K562 (cell line): ENCODE data around the gene CXCL12. TPM values are rescaled to one million over a fixed set of nuclear protein-coding genes. Genes with fewer than 3 reads are reported as not detected.

ENCODE experiments used
- ATAC-seq: fragments of 200-7000 bp; cut with Tn5 transposase; 3 replicates; pipeline ENCODE4 v1.9.1; 2020; ENCODE audit warnings: moderate library complexity
- BruUV-seq: library from RNA; stranded (reverse); fragments of 400-500 nt; replicated peaks from 2 replicates; lab custom pipeline; 2021; lab: Mats Ljungman, UMichigan
- CTCF ChIA-PET: fragments of 300-600 bp; formaldehyde crosslinking; extraction: SDS; loops from one replicate; lab custom pipeline; 2021; ENCODE audit warnings: low intra/inter-chr PET ratio; lab: Yijun Ruan, JAX
- POLR2A ChIA-PET: fragments of 300-600, 350-650 bp; sonication (Branson Sonifier 250); formaldehyde crosslinking; extraction: SDS; loops from one replicate; lab custom pipeline; 2021; ENCODE audit warnings: antibody characterized with exemption, inconsistent platforms; lab: Yijun Ruan, JAX
- DNase-seq, 4 experiments: peaks; one replicate each; pipeline versions ENCODE4 v3.0.0 to v3.0.0-alpha.2; 2011 to 2018; ENCODE audit warnings: low spot score in 3 of 4, mixed read lengths in 3 of 4; ENCODE audit errors: extremely low read depth in 1 of 4
- FAIRE-seq: peaks from 2 replicates; lab custom pipeline; 2011; peaks lifted over from hg19 to GRCh38; lab: Jason Lieb, UNC
- H2AFZ ChIP-seq: 2 replicates; pipeline ENCODE4 v1.6.0; 2011; ENCODE audit warnings: low read depth, low read length, control low read depth, inconsistent platforms
- H3K27ac ChIP-seq: fragments of 200-600 bp; 3 replicates; pipeline ENCODE4 v1.8.0; 2011; ENCODE audit warnings: low read depth, mild to moderate bottlenecking, control low read depth, inconsistent platforms, low read length, moderate library complexity, mixed read lengths; ENCODE audit errors: extremely low read depth
- H3K27me3 ChIP-seq, 2 experiments: fragments of 300-600 bp in 1 of 2; 2 replicates in 1 of 2; 3 replicates in 1 of 2; pipeline versions ENCODE4 v1.6.0 to v1.8.0; 2011; ENCODE audit warnings: inconsistent platforms in 2 of 2, low read length in 2 of 2, mild to moderate bottlenecking in 1 of 2, mixed read lengths in 1 of 2, moderate library complexity in 1 of 2; ENCODE audit not compliant: control insufficient read depth in 2 of 2, insufficient read depth in 2 of 2
- H3K36me3 ChIP-seq: fragments of 300-600 bp; 3 replicates; pipeline ENCODE4 v1.8.0; 2011; ENCODE audit warnings: mild to moderate bottlenecking, low read length, inconsistent platforms; ENCODE audit not compliant: control insufficient read depth, insufficient read depth
- H3K4me1 ChIP-seq, 2 experiments: fragments of 200-600 bp in 1 of 2; replicated peaks in 1 of 2; 2 replicates in 1 of 2; 3 replicates in 1 of 2; pipeline versions ENCODE4 v1.5.1 to v1.8.0; 2011; ENCODE audit warnings: inconsistent platforms in 2 of 2, low read length in 2 of 2, mild to moderate bottlenecking in 1 of 2, mixed read lengths in 1 of 2, moderate library complexity in 1 of 2; ENCODE audit not compliant: control insufficient read depth in 2 of 2, insufficient read depth in 2 of 2
- H3K4me2 ChIP-seq: 2 replicates; pipeline ENCODE4 v1.6.1; 2011; ENCODE audit warnings: low read length, control low read depth, inconsistent platforms, mixed read lengths; ENCODE audit not compliant: insufficient read depth
- H3K4me3 ChIP-seq: fragments of 200-600 bp; sonication (generic), shearing (Covaris generic); 2 replicates; pipeline ENCODE4 v1.5.1; 2016; ENCODE audit warnings: control low read depth, inconsistent platforms
- H3K79me2 ChIP-seq: fragments of 200-600 bp; 3 replicates; pipeline ENCODE4 v1.8.0; 2011; ENCODE audit warnings: low read length, inconsistent platforms; ENCODE audit not compliant: control insufficient read depth, insufficient read depth
- H3K9ac ChIP-seq, 2 experiments: 2 replicates each; pipeline versions ENCODE4 v1.6.0 to v1.6.1; 2011; ENCODE audit warnings: low read depth in 2 of 2, low read length in 2 of 2, control low read depth in 1 of 2, inconsistent platforms in 1 of 2, mild to moderate bottlenecking in 1 of 2, mixed read lengths in 1 of 2; ENCODE audit not compliant: insufficient read depth in 1 of 2
- H3K9me1 ChIP-seq: one replicate; pipeline ENCODE4 v1.6.0; 2011; ENCODE audit warnings: inconsistent platforms, mild to moderate bottlenecking, low read length, moderate library complexity; ENCODE audit not compliant: control insufficient read depth, insufficient read depth
- H3K9me3 ChIP-seq: replicated peaks from 2 replicates; pipeline ENCODE4 v1.5.1; 2011; ENCODE audit warnings: low read depth, low read length, inconsistent platforms; ENCODE audit not compliant: control insufficient read depth, insufficient read depth
- H4K20me1 ChIP-seq: replicated peaks from 2 replicates; pipeline ENCODE4 v1.6.1; 2011; ENCODE audit warnings: low read length, inconsistent platforms, mixed read lengths; ENCODE audit not compliant: control insufficient read depth, insufficient read depth
- AFF1 ChIP-seq, 2 experiments: fragments of 450-650 bp; IDR thresholded peaks; 2 replicates each; pipeline ENCODE4 v1.6.1; 2018; ENCODE audit warnings: mild to moderate bottlenecking in 2 of 2, low read depth in 1 of 2; ENCODE audit not compliant: partially characterized antibody in 2 of 2
- ASH1L ChIP-seq: fragments of 450-650 bp; IDR thresholded peaks from 2 replicates; pipeline ENCODE4 v1.6.1; 2018; ENCODE audit warnings: borderline replicate concordance, mild to moderate bottlenecking, low read depth; ENCODE audit not compliant: partially characterized antibody
- CAMTA2 ChIP-seq: fragments of 250-450 bp; sonication (Bioruptor Pico); conservative IDR thresholded peaks from 2 replicates; pipeline ENCODE4 v1.5.1; 2022
- FOXK2 ChIP-seq, 2 experiments: fragments of 450-650 bp; IDR thresholded peaks in 1 of 2; conservative IDR thresholded peaks in 1 of 2; 2 replicates each; pipeline ENCODE4 v1.6.1; 2016; ENCODE audit warnings: low read depth in 2 of 2, mild to moderate bottlenecking in 1 of 2
- PHF8 ChIP-seq: fragments of 200-600 bp; sonication (generic); IDR thresholded peaks from 2 replicates; pipeline ENCODE4 v1.6.1; 2012; ENCODE audit warnings: mixed run types, mild to moderate bottlenecking, inconsistent platforms, low read length, moderate library complexity, borderline replicate concordance
- ZNF764 ChIP-seq: fragments of 250-450 bp; sonication (Bioruptor Pico); IDR thresholded peaks from 2 replicates; pipeline ENCODE4 v1.4.0; 2020; ENCODE audit warnings: low read depth, mild to moderate bottlenecking, moderate library complexity
- WGBS: fragments of 100-300 bp; shearing (Covaris generic); methylation state at CpG from one replicate; pipeline ENCODE4 v1.1.6; 2016; ENCODE audit warnings: low coverage, mixed read lengths; ENCODE audit not compliant: insufficient coverage; ENCODE audit errors: missing lambda C conversion rate; 5-methylcytosine and 5-hydroxymethylcytosine counted together
- in situ Hi-C: fragments of 300-500 bp; cut with MboI; formaldehyde crosslinking; loops from 4 replicates; pipeline ENCODE4 v1.15.0; 2018; ENCODE audit warnings: inconsistent platforms, mixed read lengths
- intact Hi-C: fragments of 100-400 bp; cut with micrococcal nuclease; formaldehyde crosslinking; loops from 2 replicates; pipeline ENCODE4 v1.14.2; 2022
- polyA plus RNA-seq, 8 experiments: library from polyadenylated mRNA; depleted of rRNA in 4 of 8; stranded (reverse) in 5 of 8; unstranded in 3 of 8; fragments of >200 nt; fragmentation: Nextera tagmentation in 2 of 8; fragmentation: Illumina TruSeq in 1 of 8; extraction: Ambion mirVana in 2 of 8; extraction: Trizol in 1 of 8; gene quantifications; 2 replicates each; pipeline versions ENCODE4 v1.2.1 to v1.2.3, GENCODE V29; 2011 to 2014; ENCODE audit warnings: inconsistent platforms in 1 of 8, missing spikeins in 1 of 8
- total RNA-seq, 7 experiments: library from RNA; depleted of rRNA in 6 of 7; stranded (reverse); fragments of >200 nt in 6 of 7; fragmentation: Illumina TruSeq in 2 of 7; extraction: Trizol in 2 of 7; gene quantifications; 2 replicates each; pipeline versions ENCODE4 v1.2.1 to v1.2.3, GENCODE V29; 2011 to 2021; ENCODE audit warnings: low replicate concordance in 1 of 7
- TF ChIP-seq, protein P1 (sequence below): fragments of 450-650 bp; formaldehyde crosslinking; IDR thresholded peaks from 2 replicates; pipeline ENCODE4 v1.4.0; 2022; ENCODE audit warnings: missing genetic modification characterization

CXCL12 gene
- total and polyA plus RNA-seq, 9 of the 15 experiments (the other 6 are each of a cell fraction or from before 2014, with no cell fraction given): 0.18 TPM; not detected in 8

GRCh38 chr10:44416021-44416771 lies 31.3 kb upstream of the CXCL12 start:
- ChIA-PET CTCF (no interaction called here), POLR2A (no interaction called here)
- H3K27me3 ChIP-seq: peaks cover 0 to 10% of the 10 kb centered on the region in 2 experiments; a peak in 3 of 5 replicates
- H3K79me2 ChIP-seq: no peaks in the 10 kb centered on the region
- no peaks in the 10 kb centered on the region for H3K9me3 ChIP-seq
- H3K27ac ChIP-seq: no peak overlapping the region
- no peak overlapping the region for H3K9ac ChIP-seq
- FAIRE-seq (no peak), ATAC-seq (no peak), DNase-seq (no peak)
- in situ Hi-C loops: no loop called here
- no peaks in the 10 kb centered on the region for H3K9me1 ChIP-seq
- H2AFZ ChIP-seq: no peak overlapping the region
- H4K20me1 ChIP-seq: no peaks in the 10 kb centered on the region
- BruUV-seq: no TSS peak
- H3K4me2 ChIP-seq: no peak overlapping the region
- no peaks in the 10 kb centered on the region for H3K4me1 ChIP-seq
- intact Hi-C loops: no loop called here
- no peak overlapping the region for H3K4me3 ChIP-seq
- TF ChIP-seq CAMTA2 (CRISPR knock-in tag) (no peak), FOXK2 (conservative IDR thresholded peaks at IDR 0.05 in 1 of 2, IDR thresholded peaks at IDR 0.05 in 1 of 2; ENCODE audit: low read depth in 2 of 2) (no peak), ZNF764 (no peak)
- no peaks in the 10 kb centered on the region for H3K36me3 ChIP-seq
- WGBS: 0% methylated on average over 7 of the region's 7 CpGs

DNA sequence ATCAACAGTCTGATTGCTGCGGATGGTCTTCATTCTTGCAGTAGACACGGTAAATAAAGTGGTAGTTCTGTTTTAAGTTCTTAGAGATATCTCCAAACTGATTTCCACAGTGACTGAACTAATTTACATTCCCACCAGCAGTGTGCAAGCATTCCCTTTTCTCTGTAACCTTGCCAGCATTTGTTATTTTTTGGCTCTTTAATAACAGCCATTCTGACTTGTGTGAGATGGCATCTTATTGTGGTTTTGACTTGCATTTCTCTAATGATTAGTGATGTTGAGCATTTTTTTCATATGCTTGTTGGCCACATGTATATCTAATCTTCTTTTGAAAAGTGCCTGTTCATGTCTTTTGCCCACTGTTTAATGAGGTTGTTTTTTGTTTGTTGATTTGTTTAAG lies 30.2 kb upstream of the CXCL12 start:
- BruUV-seq: no TSS peak
- Histone ChIP-seq H4K20me1 (no peaks in the 10 kb centered on the region), H3K27me3 (peaks cover 0 to 14% of the 10 kb centered on the region in 2 experiments; a peak in 3 of 5 replicates), H3K9me3 (no peaks in the 10 kb centered on the region), H3K27ac (no peak overlapping the region), H3K9me1 (no peaks in the 10 kb centered on the region), H2AFZ (no peak overlapping the region), H3K4me2 (no peak overlapping the region), H3K4me3 (no peak overlapping the region), H3K9ac (no peak overlapping the region), H3K36me3 (no peaks in the 10 kb centered on the region), H3K4me1 (no peaks in the 10 kb centered on the region), H3K79me2 (no peaks in the 10 kb centered on the region)
- ChIA-PET POLR2A (no interaction called here), CTCF (no interaction called here)
- DNase-seq (no peak), FAIRE-seq (no peak), ATAC-seq (no peak)
- TF ChIP-seq ASH1L (no peak), AFF1 (IDR thresholded peaks at IDR 0.05; ENCODE audit: low read depth in 1 of 2, partially characterized antibody in 2 of 2) (peak in 1 of 2 experiments; percentile 73), PHF8 (no peak)
- TF ChIP-seq, protein P1, sequence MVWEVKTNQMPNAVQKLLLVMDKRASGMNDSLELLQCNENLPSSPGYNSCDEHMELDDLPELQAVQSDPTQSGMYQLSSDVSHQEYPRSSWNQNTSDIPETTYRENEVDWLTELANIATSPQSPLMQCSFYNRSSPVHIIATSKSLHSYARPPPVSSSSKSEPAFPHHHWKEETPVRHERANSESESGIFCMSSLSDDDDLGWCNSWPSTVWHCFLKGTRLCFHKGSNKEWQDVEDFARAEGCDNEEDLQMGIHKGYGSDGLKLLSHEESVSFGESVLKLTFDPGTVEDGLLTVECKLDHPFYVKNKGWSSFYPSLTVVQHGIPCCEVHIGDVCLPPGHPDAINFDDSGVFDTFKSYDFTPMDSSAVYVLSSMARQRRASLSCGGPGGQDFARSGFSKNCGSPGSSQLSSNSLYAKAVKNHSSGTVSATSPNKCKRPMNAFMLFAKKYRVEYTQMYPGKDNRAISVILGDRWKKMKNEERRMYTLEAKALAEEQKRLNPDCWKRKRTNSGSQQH (CRISPR knock-in tag): no peak
- WGBS: 2% methylated on average over 2 of the region's 2 CpGs
- intact Hi-C loops: no loop called here
- in situ Hi-C loops: no loop called here
